Spleen (tissue), 7 donors: ENCODE data around the gene PCDH8.

Experiments used
- CTCF ChIP-seq, 11 experiments: fragments of 200-600 bp in 7 of 11; fragments of 450-650 bp in 4 of 11; sonication (generic) in 4 of 11; IDR thresholded peaks in 8 of 11; conservative IDR thresholded peaks in 3 of 11; 1 replicate in 7 of 11; 2 replicates in 4 of 11; pipeline versions ENCODE4 v1.4.0 to v1.8.0; 2016 to 2021; ENCODE audit warnings: antibody characterized with exemption in 11 of 11, inconsistent platforms in 4 of 11, mild to moderate bottlenecking in 1 of 11
- POLR2A ChIP-seq, 3 donors: fragments of 450-650 bp; IDR thresholded peaks; one replicate each; pipeline ENCODE4 v1.5.1; 2017; ENCODE audit warnings: antibody characterized with exemption in 3 of 3, mild to moderate bottlenecking in 1 of 3
- POLR2AphosphoS5 ChIP-seq, 3 donors: sonication (generic); formaldehyde crosslinking; IDR thresholded peaks; one replicate each; pipeline ENCODE4 v1.5.1; 2017; ENCODE audit warnings: antibody characterized with exemption in 3 of 3
- donor health status: DM: no; HTN: no; CAD: no; lungs with moderate emphysema.
- donor health status: DM: no; HTN: no; CAD: no.
- donor health status: DM: no; HTN: no; CAD: no.

GRCh38 chr13:52851137-52851962 lies 2.9 kb upstream of the PCDH8 start:
- TF ChIP-seq POLR2AphosphoS5 (IDR thresholded peaks at IDR 0.05), result no peak
- TF ChIP-seq CTCF (IDR thresholded peaks at IDR 0.05 in 8 of 11, conservative IDR thresholded peaks at IDR 0.05 in 3 of 11), result no peak
- no peak for TF ChIP-seq POLR2A (IDR thresholded peaks at IDR 0.05)
